Activated T-cell treated with anti-CD3 and anti-CD28 coated beads for 1 hour (primary cell): ENCODE data around the gene GDF10.
A peak's percentile ranks its signal among the peaks of the same experiment; 100 is the strongest.

Experiments
- DNase-seq: peaks from one replicate; pipeline ENCODE4 v3.0.0-alpha.2; 2020; ENCODE audit warnings: low read depth

Gene GDF10

DNA sequence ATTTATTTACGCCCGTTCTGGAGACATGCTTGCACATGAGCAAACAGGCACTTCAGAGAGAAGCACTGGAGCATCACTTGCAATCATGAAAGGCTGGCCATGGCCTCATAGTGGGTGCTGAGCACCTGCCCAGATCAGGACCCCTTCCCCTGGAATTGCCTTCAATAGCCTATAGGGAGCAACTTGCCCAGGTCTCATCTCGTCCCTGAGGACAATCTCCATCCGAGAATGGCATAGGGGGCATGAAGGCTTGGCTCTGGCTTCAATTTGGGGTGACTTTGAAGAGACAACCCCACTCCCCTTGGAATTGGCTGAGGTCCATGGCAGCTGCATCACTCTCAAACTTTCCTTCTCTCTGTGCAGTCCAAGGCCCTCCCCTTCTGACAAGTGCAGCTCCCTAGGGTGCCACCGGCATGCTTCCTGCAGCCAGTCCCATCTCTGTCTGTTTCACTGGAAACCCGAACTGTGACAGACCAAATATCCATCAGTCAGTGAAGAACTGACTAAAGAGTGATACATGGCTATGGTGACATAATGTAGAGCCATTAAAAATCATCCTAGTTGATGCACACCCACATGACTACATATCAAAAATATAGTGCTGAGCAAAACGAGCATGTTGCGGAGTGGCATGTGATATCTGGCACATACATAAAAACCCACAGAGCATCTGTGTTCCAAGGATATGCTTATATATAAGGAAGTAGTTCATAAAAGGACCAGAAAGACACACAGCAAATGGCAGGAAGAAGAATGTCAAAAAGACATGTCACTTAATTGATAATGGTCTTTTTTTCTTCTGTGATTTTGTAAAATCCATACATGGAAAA is 34.7 kb downstream of the GDF10 start:
- DNase-seq: no peak

DNA sequence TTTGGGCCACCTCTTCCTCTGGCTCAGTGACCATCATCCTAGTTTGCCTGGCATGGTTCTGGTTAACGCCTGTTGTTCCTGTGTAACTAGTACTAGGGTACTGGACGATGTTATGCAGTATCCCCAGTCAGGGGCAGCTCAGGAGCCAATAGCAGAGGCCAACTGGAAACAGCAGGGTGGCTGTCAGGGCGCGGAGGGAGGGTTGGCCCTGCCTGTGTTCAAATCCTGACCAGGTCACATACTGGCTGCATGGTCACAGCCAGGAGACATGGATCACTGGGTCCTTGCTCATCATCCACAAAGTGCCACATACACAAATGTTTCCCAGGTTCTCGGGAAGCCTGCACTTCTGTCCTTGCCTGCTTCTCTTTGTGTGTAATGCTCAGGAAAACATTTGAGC is 35.9 kb downstream of the GDF10 start:
- DNase-seq: no peak

DNA sequence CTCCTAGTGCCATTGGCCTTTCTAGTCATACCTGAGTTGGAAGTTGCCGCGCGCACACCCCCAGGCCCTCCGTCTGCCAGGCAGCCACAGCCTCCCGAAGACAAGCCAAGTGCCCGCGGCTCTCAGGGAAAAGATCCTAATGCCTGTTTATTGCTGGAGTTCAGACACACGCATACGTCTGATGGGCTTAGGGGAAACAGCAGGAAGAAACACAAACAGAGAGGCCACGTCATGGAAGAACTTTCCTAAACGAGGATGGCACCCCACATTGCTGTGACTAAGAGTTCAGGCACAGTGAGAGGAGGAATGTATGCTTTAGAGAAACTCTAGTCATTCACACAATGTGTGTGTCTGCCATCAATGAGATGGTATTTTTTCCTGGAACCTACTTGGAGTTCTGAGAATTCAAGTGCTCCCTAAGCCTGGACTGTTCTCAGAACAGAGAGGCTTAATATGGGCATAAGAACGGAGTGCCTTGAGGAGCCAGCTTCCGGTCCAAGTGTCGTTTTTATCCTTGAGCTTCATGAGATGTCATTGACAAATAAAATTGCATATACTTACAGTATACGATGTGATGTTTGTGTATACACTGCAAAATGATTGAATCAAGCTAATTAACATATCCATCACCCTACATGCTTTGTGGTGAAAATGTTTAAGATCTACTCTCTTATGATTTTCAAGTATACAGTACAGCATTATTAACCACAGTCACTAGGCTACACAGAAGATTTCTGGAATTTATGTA is 36.6 kb downstream of the GDF10 start:
- no peak for DNase-seq

DNA sequence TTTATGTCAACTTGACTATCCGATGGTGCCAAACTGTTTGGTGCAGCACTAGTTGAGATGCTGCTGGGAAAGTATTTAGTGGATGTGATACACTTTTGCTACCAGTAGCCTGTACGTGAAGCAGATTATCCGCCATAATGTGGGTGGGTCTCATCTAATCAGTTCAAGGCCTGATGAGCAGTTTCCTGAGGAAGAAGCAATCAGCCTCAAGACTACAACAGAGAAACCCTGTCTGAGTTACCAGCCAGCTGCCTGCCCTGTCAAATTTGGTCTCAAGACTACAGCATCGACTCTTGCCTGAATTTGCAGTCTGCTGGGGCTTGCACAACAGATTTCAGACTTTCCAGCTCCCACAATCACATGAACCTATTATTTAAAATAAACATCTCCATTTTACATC is 37.3 kb downstream of the GDF10 start:
- no peak for DNase-seq

DNA sequence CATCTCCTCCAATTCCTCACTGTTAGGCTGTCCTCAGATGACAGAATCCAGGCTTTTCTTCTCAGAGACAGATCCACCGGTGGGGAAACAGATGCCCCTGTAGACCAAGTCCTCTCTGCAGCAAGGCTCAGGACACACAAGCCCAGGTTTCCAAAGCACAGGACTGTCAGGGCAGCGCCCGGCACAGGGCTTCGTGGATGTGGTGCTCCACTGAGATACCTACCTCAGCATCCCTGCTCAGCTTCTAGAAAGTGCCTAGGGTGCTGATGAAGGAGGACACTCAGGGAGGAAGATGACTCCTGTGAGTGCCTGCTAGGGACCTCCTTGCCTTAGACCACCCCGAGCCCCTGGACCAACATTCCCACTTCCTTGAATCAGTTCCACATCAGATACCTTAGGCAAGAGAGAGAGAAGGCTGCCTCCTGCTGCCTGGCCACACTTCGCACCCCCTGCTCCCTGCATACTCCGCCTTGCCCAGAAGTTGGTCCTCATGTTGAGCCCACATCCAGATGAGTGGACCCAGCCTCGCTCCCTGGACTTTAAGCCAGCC is 39.3 kb downstream of the GDF10 start:
- no peak for DNase-seq

DNA sequence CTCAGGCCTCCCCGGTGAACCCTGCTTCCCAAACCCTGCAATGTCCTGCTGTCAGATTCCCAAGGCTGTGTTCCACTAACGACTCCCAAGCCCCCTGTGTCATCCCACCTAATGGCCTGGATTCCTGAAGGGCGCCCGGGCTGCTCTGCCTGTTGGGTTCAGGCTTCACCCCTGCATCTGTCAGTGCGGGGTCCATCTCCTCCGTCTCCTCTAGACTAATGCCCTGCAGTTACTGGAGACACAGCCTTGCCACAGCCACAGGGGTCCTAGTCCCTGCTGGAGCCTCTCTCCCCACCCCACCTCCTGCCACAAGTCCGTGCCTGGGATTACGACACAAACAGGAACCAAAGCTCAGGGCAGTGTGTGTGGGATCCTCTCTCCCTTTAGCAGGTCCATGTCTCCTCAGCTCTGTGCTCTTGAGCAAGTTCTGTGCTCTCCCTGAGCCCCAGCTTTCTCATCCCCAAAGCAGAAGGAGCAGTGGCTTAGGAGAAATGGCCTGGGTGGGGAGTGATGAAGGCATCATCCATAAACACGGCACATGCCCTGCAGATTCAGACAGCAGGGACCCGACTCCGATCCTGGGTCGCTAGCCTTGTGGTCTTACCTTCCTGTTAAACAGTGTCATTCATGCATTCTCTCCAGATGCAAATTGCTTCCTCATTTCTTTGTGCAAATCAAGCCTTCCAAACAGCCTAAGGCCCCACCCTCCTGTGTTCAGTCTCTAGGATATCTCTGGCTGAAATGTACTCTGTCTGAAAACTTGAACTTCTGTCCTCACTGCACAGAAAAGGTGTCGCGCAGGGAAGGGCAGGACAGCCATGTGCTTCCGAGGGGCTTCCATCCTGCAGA is 40.0 kb downstream of the GDF10 start:
- DNase-seq: no peak

DNA sequence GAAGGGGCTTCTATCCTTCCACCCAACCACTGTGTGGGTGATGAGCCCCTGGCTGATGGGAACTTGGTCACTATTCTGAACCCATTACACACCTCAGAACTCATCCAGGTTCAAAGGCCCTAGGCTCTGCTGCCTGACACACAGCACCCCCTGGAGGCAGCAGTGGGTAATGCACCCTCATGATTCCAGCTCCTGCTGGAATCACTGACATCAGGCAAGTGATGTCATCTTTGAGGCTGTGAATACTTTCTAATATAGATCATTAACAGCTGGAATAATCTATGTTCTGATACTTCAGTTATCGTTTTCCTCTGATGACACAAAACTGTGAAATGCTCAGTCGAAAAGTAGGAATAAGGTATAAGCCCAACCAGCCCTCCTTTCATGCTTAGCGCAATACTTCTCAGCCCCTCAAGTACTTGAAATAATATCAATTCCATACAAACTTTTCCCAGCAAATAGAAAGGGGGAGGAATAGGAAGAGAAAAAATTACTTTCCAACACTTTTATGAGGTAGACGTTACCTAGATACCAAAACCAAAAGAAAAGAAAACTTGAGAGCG is 40.7 kb downstream of the GDF10 start:
- peak; percentile 62 for DNase-seq

DNA sequence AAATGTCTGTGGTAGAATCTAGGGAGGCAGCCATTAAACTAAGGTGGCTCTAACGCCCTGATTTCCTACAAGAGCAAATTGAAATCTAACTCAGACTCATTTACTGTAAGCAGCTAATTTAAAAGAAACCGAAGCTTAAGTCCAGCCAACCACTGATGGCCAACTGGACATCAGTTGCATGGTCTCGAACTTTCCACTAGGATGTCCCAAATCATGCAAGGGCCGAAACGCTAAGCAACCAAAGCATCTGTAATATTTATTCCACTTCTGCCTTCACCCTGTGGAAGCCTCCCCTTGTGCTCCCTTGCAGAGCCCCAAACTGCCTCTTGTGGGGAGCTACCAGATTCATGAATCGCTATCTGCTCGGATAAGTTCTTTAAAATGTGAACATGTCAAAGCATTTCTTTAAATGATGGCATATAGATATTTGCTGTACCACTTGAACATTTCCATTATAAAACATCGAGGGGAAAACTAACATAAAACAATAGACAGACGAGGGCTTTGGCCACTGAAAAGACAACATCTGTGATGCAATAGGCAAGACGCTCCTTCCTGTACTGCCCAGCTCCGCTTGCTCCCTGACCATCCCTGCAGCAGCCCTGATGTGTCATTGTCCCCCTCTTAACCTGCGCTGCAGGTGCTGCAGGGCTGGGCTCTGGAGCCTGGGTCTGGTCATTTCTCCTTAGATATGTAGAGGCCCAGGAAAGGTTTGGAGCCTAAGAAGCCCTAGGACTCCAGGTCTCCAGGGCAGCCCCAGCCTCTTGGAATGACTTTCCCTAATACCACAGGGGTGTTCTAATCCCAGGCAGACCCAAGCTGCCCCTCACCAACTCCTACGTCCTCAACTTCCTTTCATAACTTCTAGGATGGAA is 45.2 kb downstream of the GDF10 start:
- no peak for DNase-seq

DNA sequence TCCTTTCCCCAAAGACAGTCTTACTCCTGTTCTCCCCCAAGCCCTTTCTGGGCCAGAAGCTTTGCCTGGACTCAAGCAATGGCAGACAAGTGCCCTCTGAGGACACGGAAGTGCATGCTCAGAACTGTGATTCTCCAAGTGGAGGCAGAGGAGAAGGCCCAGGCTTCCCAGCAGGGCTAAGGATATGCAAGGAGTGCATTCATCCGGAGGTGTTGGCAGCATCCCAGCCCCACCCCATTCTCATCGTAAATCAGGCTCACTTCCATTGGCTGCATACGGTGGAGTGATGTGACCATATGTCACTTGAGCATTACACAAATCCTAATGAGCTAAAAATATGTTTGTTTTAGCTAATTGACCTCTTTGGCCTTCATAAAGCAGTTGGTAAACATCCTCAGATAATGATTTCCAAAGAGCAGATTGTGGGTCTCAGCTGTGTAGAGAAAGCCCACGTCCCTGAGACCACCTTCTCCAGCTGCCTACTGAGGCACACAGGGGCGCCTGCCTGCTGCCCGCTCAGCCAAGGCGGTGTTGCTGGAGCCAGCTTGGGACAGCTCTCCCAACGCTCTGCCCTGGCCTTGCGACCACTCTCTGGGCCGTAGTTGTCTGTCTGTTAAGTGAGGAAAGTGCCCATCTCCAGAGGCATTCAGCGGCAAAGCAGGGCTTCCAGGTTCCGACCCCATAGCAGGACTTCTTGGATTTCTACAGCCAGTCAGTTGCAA is 46.7 kb downstream of the GDF10 start:
- no peak for DNase-seq

DNA sequence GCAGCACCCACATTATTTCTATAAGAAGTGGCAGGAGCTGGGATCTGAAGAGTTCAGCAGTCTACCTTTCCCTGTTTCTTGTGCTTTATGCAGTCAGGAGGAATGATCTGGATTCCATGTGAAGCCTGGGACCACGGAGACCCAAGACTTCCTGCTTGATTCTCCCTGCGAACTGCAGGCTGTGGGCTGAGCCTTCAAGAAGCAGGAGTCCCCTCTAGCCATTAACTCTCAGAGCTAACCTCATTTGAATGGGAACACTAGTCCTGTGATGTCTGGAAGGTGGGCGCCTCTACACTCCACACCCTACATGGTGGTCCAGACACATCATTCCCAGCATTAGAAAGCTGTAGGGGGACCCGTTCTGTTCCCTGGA is 47.3 kb downstream of the GDF10 start:
- no peak for DNase-seq

DNA sequence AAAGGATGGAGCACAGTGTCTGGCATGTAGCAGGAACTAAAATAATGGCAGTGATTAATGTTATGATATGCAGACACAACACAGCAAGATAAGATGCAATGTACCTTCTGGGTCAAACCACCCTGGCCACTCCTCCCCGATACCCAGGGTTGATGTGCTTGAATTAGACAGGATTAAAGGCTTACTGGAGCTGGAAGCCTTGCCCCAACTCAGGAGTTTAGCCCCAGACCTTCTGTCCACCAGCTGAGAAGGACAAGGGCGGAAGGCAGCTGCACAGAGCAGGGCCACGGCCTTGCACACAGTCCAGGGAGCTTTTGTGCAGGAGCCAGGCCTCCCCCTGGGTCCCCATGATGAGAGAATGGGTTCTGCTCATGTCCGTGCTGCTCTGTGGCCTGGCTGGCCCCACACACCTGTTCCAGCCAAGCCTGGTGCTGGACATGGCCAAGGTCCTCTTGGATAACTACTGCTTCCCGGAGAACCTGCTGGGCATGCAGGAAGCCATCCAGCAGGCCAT is 48.2 kb downstream of the GDF10 start, which contains the start of gene RBP3:
TSS of gene RBP3 (plus strand) at position 226 of the 514 bp plus-strand sequence. CDS start at position 348, 122 bp downstream.
- no peak for DNase-seq

DNA sequence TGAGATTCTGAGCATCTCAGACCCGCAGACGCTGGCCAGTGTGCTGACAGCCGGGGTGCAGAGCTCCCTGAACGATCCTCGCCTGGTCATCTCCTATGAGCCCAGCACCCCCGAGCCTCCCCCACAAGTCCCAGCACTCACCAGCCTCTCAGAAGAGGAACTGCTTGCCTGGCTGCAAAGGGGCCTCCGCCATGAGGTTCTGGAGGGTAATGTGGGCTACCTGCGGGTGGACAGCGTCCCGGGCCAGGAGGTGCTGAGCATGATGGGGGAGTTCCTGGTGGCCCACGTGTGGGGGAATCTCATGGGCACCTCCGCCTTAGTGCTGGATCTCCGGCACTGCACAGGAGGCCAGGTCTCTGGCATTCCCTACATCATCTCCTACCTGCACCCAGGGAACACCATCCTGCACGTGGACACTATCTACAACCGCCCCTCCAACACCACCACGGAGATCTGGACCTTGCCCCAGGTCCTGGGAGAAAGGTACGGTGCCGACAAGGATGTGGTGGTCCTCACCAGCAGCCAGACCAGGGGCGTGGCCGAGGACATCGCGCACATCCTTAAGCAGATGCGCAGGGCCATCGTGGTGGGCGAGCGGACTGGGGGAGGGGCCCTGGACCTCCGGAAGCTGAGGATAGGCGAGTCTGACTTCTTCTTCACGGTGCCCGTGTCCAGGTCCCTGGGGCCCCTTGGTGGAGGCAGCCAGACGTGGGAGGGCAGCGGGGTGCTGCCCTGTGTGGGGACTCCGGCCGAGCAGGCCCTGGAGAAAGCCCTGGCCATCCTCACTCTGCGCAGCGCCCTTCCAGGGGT is 48.9 kb downstream of the GDF10 start:
- DNase-seq: no peak

DNA sequence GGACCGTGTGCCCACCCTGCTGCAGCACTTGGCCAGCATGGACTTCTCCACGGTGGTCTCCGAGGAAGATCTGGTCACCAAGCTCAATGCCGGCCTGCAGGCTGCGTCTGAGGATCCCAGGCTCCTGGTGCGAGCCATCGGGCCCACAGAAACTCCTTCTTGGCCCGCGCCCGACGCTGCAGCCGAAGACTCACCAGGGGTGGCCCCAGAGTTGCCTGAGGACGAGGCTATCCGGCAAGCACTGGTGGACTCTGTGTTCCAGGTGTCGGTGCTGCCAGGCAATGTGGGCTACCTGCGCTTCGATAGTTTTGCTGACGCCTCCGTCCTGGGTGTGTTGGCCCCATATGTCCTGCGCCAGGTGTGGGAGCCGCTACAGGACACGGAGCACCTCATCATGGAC is 49.5 kb downstream of the GDF10 start:
- DNase-seq: no peak

DNA sequence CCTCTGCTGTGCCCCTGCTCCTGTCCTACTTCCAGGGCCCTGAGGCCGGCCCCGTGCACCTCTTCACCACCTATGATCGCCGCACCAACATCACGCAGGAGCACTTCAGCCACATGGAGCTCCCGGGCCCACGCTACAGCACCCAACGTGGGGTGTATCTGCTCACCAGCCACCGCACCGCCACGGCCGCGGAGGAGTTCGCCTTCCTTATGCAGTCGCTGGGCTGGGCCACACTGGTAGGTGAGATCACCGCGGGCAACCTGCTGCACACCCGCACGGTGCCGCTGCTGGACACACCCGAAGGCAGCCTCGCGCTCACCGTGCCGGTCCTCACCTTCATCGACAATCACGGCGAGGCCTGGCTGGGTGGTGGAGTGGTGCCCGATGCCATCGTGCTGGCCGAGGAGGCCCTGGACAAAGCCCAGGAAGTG is 50.0 kb downstream of the GDF10 start:
- no peak for DNase-seq

DNA sequence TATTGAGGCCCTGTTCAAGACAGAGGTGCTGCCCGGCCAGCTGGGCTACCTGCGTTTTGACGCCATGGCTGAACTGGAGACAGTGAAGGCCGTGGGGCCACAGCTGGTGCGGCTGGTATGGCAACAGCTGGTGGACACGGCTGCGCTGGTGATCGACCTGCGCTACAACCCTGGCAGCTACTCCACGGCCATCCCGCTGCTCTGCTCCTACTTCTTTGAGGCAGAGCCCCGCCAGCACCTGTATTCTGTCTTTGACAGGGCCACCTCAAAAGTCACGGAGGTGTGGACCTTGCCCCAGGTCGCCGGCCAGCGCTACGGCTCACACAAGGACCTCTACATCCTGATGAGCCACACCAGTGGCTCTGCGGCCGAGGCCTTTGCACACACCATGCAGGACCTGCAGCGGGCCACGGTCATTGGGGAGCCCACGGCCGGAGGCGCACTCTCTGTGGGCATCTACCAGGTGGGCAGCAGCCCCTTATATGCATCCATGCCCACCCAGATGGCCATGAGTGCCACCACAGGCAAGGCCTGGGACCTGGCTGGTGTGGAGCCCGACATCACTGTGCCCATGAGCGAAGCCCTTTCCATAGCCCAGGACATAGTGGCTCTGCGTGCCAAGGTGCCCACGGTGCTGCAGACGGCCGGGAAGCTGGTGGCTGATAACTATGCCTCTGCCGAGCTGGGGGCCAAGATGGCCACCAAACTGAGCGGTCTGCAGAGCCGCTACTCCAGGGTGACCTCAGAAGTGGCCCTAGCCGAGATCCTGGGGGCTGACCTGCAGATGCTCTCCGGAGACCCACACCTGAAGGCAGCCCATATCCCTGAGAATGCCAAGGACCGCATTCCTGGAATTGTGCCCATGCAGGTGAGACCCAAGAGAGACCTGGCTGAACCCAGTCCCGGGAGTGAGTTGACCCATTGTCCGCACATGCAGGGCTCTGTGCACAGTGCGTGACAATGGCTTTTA is 51.0 kb downstream of the GDF10 start:
- no peak for DNase-seq

DNA sequence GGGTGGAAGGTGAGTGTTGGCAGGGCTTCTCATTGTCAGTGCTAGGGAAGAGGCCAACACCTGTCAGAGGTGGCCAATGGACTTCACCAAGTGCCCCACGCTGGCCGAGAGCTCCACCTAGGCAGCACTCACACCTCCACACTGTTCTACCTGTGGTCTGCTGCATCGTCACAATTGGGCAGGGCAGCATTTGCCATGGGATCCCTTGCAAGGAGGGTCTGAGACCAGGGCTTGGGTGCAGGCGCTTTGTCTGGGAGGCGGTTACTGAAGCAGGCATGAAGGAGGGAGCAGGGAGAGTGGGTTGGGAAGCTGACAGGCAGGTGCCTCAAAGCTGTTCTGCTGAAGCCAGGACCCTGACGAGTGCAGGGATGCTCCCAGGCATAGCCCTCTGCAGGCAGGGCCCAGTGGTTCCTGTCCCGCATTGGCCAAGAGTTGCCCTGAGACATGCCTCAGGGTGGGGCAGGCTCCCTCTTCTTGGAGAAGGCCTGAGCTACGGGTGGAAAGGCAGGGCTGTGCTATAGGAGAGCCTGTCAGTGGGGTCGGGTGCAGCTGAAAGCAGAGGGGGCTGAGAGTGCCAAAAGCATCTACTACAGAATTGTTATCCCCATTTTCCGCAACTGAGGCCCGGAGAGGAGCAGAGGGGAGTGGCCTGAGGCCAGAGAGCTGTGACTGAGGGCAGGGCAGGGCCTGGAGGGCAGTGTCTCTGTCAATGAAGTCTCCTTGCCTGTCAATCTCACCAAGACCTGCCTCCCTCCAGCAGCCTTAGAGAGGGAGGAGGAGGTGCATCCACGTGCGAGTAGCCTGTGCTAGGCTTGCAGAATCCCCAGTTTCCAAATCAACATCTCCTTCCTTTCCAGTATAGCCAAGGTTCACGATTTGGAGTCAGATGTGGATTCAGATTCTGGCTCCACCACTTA is 52.2 kb downstream of the GDF10 start:
- DNase-seq: no peak

DNA sequence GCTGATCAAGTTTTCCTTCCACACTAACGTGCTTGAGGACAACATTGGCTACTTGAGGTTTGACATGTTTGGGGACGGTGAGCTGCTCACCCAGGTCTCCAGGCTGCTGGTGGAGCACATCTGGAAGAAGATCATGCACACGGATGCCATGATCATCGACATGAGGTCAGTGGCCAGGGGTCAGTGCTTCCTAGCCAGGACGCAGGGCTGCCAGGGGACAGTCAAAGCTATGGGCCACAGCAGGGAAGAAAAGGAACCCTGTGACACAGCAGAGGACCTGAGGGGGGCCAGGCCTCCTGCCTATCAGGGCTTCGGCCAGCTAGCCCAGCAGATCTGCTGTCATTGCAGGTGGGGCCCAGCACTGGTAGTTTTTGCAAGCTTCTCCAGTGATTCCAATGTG is 53.4 kb downstream of the GDF10 start:
- no peak for DNase-seq
